A549 treated with Hydrocortisone at 1 μM for 4 hours (cell line): ENCODE measurements around the gene STRBP. TPM values are rescaled to one million over a fixed set of nuclear protein-coding genes. Genes with fewer than 3 reads are reported as not detected.

Source experiments
- total RNA-seq: library from RNA; stranded (reverse); fragments of 200-300 nt; extraction: Qiagen RNA extraction; gene quantifications from 5 replicates; pipeline ENCODE4 v1.2.3, GENCODE V29; 2022

STRBP gene
- total RNA-seq: 13.6 to 18.1 TPM (median 15.4 TPM) in 5 replicates

GRCh38 chr9:123268465-123269259 is at the start of gene STRBP:
Gene STRBP (minus strand): TSS chr9:123268586. CDS start chr9:123184134, 84,452 bp downstream.

Other genes starting within 250 kb of the STRBP start
- not detected in 5 replicates for gene GPR21, start 234.9 kb downstream of the STRBP start, total RNA-seq
- gene CRB2, start 87.6 kb upstream of the STRBP start, total RNA-seq: 0.09 to 0.20 TPM (median 0.10 TPM) in 5 replicates